RWPE2 (cell line): ENCODE measurements around the gene RAB11FIP3.

Experiments used
- ATAC-seq: fragments of 200-7000 bp; cut with Tn5 transposase; 3 replicates; pipeline ENCODE4 v1.9.1; 2021; ENCODE audit warnings: low read depth
- DNase-seq: peaks from one replicate; pipeline ENCODE4 v3.0.0-alpha.2; 2020; ENCODE audit warnings: low spot score
- H3K27ac ChIP-seq: fragments of 450-650 bp; 2 replicates; pipeline ENCODE4 v1.5.1; 2017; ENCODE audit warnings: mild to moderate bottlenecking; ENCODE audit not compliant: poor library complexity, severe bottlenecking
- H3K27me3 ChIP-seq: fragments of 250-450 bp; sonication (Bioruptor Pico); 2 replicates; pipeline ENCODE4 v1.5.1; 2021; ENCODE audit warnings: mild to moderate bottlenecking, moderate library complexity; ENCODE audit not compliant: insufficient read depth, poor library complexity, severe bottlenecking
- H3K36me3 ChIP-seq: fragments of 250-450 bp; sonication (Bioruptor Pico); 2 replicates; pipeline ENCODE4 v1.5.1; 2020; ENCODE audit warnings: low read depth, mild to moderate bottlenecking, moderate library complexity
- H3K4me1 ChIP-seq: fragments of 250-450 bp; sonication (Bioruptor Pico); 2 replicates; pipeline ENCODE4 v1.5.1; 2021; ENCODE audit warnings: mild to moderate bottlenecking, moderate library complexity; ENCODE audit not compliant: insufficient read depth, poor library complexity, severe bottlenecking
- H3K4me3 ChIP-seq: fragments of 250-450 bp; sonication (Bioruptor Pico); 2 replicates; pipeline ENCODE4 v1.5.1; 2021; ENCODE audit warnings: mild to moderate bottlenecking, moderate library complexity; ENCODE audit not compliant: severe bottlenecking
- H3K9me3 ChIP-seq: fragments of 250-450 bp; sonication (Bioruptor Pico); 2 replicates; pipeline ENCODE4 v1.5.1; 2021; ENCODE audit warnings: mild to moderate bottlenecking, moderate library complexity; ENCODE audit not compliant: severe bottlenecking
- CTCF ChIP-seq: fragments of 450-650 bp; IDR thresholded peaks from one replicate; pipeline ENCODE4 v1.5.1; 2017; ENCODE audit warnings: mild to moderate bottlenecking, moderate library complexity; ENCODE audit not compliant: poor library complexity, severe bottlenecking

RAB11FIP3 gene

GRCh38 chr16:427250-427649 is 1.8 kb downstream of the RAB11FIP3 start:
- Histone ChIP-seq H3K27me3 (no peaks in the 10 kb centered on the region), H3K36me3 (peaks cover 17% of the 10 kb centered on the region), H3K4me1 (peaks cover 13% of the 10 kb centered on the region), H3K27ac (no peak overlapping the region), H3K4me3 (peak overlapping the region; percentile 77), H3K9me3 (no peaks in the 10 kb centered on the region)
- ATAC-seq (no peak), DNase-seq (no peak)
- no peak for TF ChIP-seq CTCF

- Histone ChIP-seq H3K4me1 (no peaks in the 10 kb centered on the region), H3K36me3 (peaks cover 17% of the 10 kb centered on the region), H3K9me3 (no peaks in the 10 kb centered on the region), H3K4me3 (no peak overlapping the region), H3K27ac (no peak overlapping the region), H3K27me3 (no peaks in the 10 kb centered on the region)
- DNase-seq (no peak), ATAC-seq (no peak)
- no peak for TF ChIP-seq CTCF
Observed at GRCh38 chr16:430904-431303, 5.5 kb downstream of the RAB11FIP3 start.

- TF ChIP-seq CTCF: no peak
- H3K4me1 ChIP-seq: no peaks in the 10 kb centered on the region
- H3K27me3 ChIP-seq: no peaks in the 10 kb centered on the region
- no peaks in the 10 kb centered on the region for H3K9me3 ChIP-seq
- DNase-seq: no peak
- no peak for ATAC-seq
- no peaks in the 10 kb centered on the region for H3K36me3 ChIP-seq
- H3K27ac ChIP-seq: no peak overlapping the region
- H3K4me3 ChIP-seq: no peak overlapping the region
Observed at GRCh38 chr16:440627-441026, 15.2 kb downstream of the RAB11FIP3 start.

DNA sequence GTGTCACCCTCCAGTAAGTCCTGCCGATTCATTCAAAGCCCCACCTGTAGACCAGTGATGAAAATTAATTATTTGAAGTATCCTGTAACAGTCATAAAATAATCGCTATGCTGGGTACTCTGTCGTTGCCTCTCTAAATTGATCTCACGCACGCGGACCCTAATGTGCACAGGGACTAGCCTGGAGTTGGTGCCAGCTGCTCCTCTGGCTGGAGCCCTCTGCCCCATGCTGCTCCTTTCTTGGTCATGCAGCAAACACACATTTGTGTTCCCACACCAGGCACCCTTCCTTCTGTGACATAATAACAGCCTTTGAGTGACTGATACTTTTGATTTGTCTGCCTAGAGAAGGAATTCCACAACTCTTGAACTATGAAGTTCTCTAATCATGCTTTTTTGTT is 16.0 kb downstream of the RAB11FIP3 start:
- TF ChIP-seq CTCF: no peak

DNA sequence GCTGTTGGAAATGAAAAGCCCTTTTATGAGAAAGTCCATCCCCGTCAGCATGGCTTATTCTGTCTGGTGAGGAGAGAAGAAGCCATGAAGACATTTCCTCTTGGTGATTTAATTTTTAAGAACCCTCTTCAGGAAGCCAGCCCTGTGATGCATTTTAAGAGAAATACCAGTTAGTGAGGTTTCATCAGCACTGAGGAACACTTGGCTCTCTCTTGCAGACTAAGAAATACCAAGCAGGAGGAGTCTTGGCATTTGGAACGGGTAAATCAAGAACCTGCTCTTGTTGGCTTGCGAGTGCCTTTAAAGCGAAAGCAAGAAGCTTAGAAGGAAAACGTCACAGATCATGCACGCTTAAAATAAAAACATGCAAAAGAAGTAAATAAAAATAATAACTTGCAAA is 17.5 kb downstream of the RAB11FIP3 start:
- Histone ChIP-seq H3K4me1 (no peaks in the 10 kb centered on the region), H3K4me3 (no peak overlapping the region), H3K27ac (no peak overlapping the region), H3K36me3 (no peaks in the 10 kb centered on the region), H3K27me3 (no peaks in the 10 kb centered on the region), H3K9me3 (no peaks in the 10 kb centered on the region)
- no peak for TF ChIP-seq CTCF
- DNase-seq: no peak
- no peak for ATAC-seq

More for the DNA sequence above, 16.0 kb downstream of the RAB11FIP3 start:
- Histone ChIP-seq H3K27me3 (no peaks in the 10 kb centered on the region), H3K9me3 (no peaks in the 10 kb centered on the region), H3K4me1 (no peaks in the 10 kb centered on the region), H3K36me3 (no peaks in the 10 kb centered on the region), H3K27ac (no peak overlapping the region), H3K4me3 (no peak overlapping the region)
- no peak for DNase-seq
- ATAC-seq: no peak
